ENCODE results near the gene TULP4.

DNA sequence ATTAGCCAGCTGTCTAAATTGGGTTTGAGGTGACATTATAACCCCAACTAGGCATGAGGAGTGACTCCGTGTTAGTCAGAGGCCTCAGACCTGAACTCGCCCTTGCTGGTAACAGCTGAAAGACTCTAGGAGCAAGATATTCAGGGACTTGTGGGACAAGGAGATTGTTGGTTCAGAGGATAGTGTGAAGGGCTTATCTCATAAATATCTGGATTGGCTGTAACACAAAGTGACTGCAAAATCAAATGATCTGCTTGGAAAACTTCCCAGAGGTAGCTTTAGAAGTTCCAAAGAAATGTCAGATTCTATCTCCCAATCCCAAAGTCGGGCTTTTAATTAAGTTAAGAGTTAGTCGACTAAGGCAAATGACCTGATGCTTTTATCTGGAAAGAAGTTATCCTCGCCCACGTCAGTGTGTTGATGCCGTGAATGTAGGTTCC lies 72.4 kb downstream of the TULP4 start:
- TF ChIP-seq CTCF (IDR thresholded peaks at IDR 0.05): no peak
- TF ChIP-seq POLR2AphosphoS5 (IDR thresholded peaks at IDR 0.05): no peak

Measured in upper lobe of left lung (tissue), 4 donors.